Rectal smooth muscle tissue (tissue), 1 donor: ENCODE results near the gene IKZF4.

Source experiments
- H3K27ac ChIP-seq: one replicate; pipeline ENCODE4 v1.7.0; 2013; ENCODE audit warnings: low read depth, low read length, inconsistent platforms
- H3K27me3 ChIP-seq: one replicate; pipeline ENCODE4 v1.7.0; 2013; ENCODE audit warnings: low read length; ENCODE audit not compliant: control insufficient read depth, insufficient read depth
- H3K36me3 ChIP-seq: one replicate; pipeline ENCODE4 v1.7.0; 2013; ENCODE audit warnings: low read length; ENCODE audit not compliant: control insufficient read depth, insufficient read depth
- H3K4me1 ChIP-seq: one replicate; pipeline ENCODE4 v1.7.0; 2013; ENCODE audit warnings: low read length; ENCODE audit not compliant: control insufficient read depth, insufficient read depth
- H3K4me3 ChIP-seq: one replicate; pipeline ENCODE4 v1.7.0; 2013; ENCODE audit warnings: low read length
- H3K9ac ChIP-seq: one replicate; pipeline ENCODE4 v1.7.0; 2013; ENCODE audit warnings: low read length

The IKZF4 gene

DNA sequence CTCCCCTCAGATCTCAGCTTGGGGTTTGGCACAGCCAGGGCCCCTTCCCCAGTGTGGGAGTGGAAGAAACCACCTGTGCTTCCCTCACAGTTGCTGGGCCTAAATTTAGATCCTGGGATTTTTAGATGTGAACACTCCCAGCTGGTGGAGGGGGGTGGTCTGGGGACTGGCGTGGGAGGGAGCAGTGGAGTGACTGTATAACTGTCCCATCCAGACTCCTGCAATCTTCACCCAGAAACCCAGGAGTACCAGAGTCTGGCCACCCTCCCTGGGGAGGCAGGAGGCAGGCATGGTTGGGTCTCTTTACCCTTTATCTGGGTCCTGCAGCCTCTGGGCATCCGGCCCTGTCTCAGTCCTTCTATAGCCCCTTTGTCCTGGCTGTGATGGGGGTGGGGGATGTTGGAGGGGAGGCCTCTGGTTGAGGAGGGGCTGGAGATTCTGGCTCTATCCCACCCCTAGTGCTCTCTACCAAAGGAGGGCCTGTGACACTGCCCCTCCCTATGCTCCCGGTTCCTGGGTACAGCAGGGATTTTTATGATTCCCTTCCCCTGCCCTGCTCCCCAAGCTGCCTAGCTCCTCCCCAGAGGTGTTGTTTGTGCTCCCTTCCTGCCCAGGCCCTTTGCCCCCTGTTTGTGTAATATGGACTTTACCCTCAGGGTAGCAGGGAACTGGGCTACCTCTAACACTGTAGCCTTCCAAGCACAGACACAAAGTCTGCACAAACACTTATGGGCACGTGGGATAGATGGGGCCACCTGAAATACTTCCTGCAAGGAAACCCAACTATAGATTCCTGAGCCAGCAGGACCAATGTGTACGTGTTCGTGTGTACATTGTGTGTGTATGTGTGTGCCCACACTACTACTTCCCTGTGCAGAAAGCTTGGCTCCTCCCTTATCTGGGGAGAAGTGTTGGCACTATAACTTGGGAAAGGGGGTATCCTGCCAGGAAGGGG lies 60.8 kb downstream of the IKZF4 start:
- Histone ChIP-seq H3K4me1 (no peaks in the 10 kb centered on the region), H3K9ac (peak overlapping the region; percentile 75), H3K4me3 (peak overlapping the region; percentile 72), H3K36me3 (peaks cover 2% of the 10 kb centered on the region), H3K27me3 (no peaks in the 10 kb centered on the region), H3K27ac (no peak overlapping the region)

DNA sequence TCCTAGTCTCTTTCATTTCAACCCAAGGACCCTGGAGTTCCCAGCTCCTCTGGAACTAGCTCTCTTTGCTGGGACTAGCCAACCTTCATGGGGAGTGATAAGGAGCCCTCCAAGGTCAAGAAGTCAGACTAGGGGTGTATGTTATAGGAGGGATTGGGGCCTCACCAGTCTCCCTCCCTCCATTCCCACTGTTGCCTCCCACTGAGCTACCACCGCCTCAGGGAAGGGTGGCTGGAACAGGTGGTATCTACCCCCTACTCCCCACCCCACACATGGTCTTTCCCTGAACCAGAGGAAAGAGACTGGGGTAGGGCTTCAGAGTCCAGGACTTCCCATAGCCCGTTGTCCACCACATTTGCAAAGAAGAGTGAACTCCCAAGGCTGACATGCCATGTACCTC lies 61.5 kb downstream of the IKZF4 start:
- H3K27me3 ChIP-seq = no peaks in the 10 kb centered on the region
- no peak overlapping the region for H3K27ac ChIP-seq
- peak overlapping the region; percentile 72 for H3K4me3 ChIP-seq
- H3K9ac ChIP-seq = no peak overlapping the region
- peaks cover 2% of the 10 kb centered on the region for H3K36me3 ChIP-seq
- no peaks in the 10 kb centered on the region for H3K4me1 ChIP-seq

DNA sequence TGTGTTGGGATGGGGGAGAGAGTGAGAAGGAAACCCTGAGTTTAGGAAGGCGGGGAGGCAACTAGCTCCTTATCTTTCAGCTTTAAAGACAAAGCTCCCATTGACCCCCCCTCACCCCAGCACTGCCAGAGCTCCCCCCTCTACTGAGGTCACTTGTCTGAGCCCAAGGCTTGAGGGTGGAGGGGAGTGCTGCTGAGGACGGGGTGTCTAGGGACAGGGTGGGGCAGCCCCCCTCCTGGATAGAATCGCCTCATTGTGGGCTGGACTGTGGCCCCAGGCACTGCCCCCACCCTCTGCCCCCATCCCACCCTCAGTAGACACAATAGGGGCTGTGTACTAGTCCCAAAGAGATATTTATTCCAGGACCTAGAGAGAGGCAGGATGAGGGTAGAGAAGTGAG lies 62.1 kb downstream of the IKZF4 start:
- H3K27me3 ChIP-seq = no peaks in the 10 kb centered on the region
- H3K27ac ChIP-seq = no peak overlapping the region
- H3K4me1 ChIP-seq = no peaks in the 10 kb centered on the region
- H3K4me3 ChIP-seq = peak overlapping the region; percentile 72
- no peak overlapping the region for H3K9ac ChIP-seq
- H3K36me3 ChIP-seq = peaks cover 2% of the 10 kb centered on the region

DNA sequence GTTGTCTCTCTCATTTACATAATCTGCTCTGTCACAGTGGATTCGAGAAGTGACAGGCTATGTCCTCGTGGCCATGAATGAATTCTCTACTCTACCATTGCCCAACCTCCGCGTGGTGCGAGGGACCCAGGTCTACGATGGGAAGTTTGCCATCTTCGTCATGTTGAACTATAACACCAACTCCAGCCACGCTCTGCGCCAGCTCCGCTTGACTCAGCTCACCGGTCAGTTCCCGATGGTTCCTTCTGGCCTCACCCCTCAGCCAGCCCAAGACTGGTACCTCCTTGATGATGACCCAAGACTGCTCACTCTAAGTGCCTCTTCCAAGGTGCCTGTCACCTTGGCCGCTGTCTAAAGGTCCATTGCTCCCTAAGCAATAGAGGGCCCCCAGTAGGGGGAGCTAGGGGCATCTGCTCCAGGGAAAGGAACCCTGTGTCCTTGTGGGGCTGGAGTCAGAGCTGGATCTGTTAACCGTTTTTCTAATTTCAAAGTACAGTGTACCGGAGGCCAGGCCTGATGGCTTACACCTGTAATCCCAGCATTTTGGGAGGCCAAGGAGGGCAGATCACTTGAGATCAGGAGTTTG lies 64.2 kb downstream of the IKZF4 start:
- peaks cover 5% of the 10 kb centered on the region for H3K36me3 ChIP-seq
- no peak overlapping the region for H3K27ac ChIP-seq
- no peak overlapping the region for H3K9ac ChIP-seq

DNA sequence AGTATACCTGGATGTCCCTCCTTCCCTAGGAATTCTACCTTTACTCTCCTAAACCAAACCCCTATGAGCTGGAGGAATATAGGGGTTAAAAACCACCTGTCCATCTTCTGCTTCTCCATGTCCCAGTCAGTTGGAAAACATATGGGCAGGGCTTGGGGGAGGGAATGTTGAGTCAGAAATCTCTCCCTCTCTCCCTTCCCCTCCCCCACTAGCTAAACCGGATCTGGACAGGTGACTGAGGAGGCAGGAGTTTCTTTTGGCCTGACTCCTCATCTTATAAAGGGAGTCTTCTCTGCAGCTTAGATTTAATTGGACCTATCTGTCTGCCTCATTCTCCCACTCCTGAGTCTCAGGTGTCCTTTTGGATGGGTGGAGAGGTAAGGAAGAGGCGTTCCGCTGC lies 65.3 kb downstream of the IKZF4 start:
- Histone ChIP-seq H3K27ac (no peak overlapping the region), H3K27me3 (no peaks in the 10 kb centered on the region), H3K4me3 (no peak overlapping the region), H3K4me1 (no peaks in the 10 kb centered on the region), H3K36me3 (peaks cover 5% of the 10 kb centered on the region), H3K9ac (no peak overlapping the region)

More for the DNA sequence above, 64.2 kb downstream of the IKZF4 start:
- Histone ChIP-seq H3K4me3 (no peak overlapping the region), H3K4me1 (no peaks in the 10 kb centered on the region), H3K27me3 (no peaks in the 10 kb centered on the region)

DNA sequence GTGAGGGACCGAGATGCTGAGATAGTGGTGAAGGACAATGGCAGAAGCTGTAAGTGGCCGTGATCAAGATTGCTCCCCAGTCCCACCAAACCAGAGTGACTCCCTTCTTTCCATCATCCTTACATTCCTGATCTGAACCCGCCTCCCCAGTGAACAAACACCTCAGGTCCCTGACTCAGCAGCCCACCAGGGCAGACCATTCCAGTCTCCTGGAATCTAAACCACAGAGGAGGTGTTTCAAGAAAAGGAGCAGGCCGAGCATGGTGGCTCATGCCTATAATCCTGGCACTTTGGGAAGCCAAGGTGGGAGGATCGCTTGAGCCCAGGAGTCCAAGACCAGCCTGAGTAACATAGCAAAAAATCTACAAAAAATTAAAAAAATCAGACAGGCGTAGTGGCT lies 65.8 kb downstream of the IKZF4 start:
- no peak overlapping the region for H3K27ac ChIP-seq
- no peaks in the 10 kb centered on the region for H3K27me3 ChIP-seq
- H3K4me3 ChIP-seq = no peak overlapping the region
- peaks cover 5% of the 10 kb centered on the region for H3K36me3 ChIP-seq
- no peak overlapping the region for H3K9ac ChIP-seq
- no peaks in the 10 kb centered on the region for H3K4me1 ChIP-seq

DNA sequence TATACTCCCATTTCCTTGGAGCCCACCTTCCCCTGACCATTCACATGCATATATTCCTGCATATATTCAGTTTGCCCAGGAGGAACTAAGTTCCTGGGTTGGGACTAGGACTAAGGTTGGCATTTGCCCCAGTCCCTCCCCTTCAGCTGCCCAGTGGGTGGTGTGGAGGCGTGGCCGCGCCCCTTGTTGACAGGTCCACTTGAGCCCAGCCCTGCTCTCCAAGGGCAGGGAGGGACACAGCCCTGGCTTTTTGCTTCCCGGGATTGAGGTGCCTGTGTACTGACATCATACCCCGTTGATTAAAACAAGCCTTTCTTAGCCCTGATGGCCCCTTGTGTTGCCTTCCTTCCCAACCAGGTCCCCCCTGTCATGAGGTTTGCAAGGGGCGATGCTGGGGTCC lies 66.4 kb downstream of the IKZF4 start:
- H3K9ac ChIP-seq = no peak overlapping the region
- no peak overlapping the region for H3K27ac ChIP-seq
- H3K4me3 ChIP-seq = no peak overlapping the region
- H3K36me3 ChIP-seq = peaks cover 5% of the 10 kb centered on the region
- no peaks in the 10 kb centered on the region for H3K4me1 ChIP-seq
- H3K27me3 ChIP-seq = no peaks in the 10 kb centered on the region
